Mucosa of stomach (tissue), 1 donor: ENCODE results near the gene TMEM154.

ENCODE experiments used
- H3K27me3 ChIP-seq: one replicate; pipeline ENCODE4 v1.7.0; 2013; ENCODE audit warnings: mild to moderate bottlenecking, low read length; ENCODE audit not compliant: control insufficient read depth, insufficient read depth
- H3K36me3 ChIP-seq: one replicate; pipeline ENCODE4 v1.7.0; 2013; ENCODE audit warnings: low read length; ENCODE audit not compliant: control insufficient read depth, insufficient read depth
- H3K4me1 ChIP-seq: one replicate; pipeline ENCODE4 v1.7.0; 2013; ENCODE audit warnings: mild to moderate bottlenecking, low read length; ENCODE audit not compliant: control insufficient read depth, insufficient read depth
- H3K4me3 ChIP-seq: one replicate; pipeline ENCODE4 v1.7.0; 2013; ENCODE audit warnings: low read length
- H3K9ac ChIP-seq: one replicate; pipeline ENCODE4 v1.7.0; 2013; ENCODE audit warnings: mild to moderate bottlenecking, low read length, moderate library complexity
- H3K9me3 ChIP-seq: one replicate; pipeline ENCODE4 v1.7.0; 2013; ENCODE audit warnings: mild to moderate bottlenecking, low read length, moderate library complexity; ENCODE audit not compliant: control insufficient read depth
- donor health status: Pancreatic carcinoma.

The TMEM154 gene, protein sequence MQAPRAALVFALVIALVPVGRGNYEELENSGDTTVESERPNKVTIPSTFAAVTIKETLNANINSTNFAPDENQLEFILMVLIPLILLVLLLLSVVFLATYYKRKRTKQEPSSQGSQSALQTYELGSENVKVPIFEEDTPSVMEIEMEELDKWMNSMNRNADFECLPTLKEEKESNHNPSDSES

GRCh38 chr4:152679414-152680281, at the start of gene TMEM154:
TSS of gene TMEM154 (minus strand) at chr4:152679997. CDS start at chr4:152679933, 64 bp downstream.
- Histone ChIP-seq H3K4me1 (peaks cover 28% of the 10 kb centered on the region), H3K9me3 (no peaks in the 10 kb centered on the region), H3K36me3 (no peaks in the 10 kb centered on the region), H3K9ac (peak within 1 kb of the TSS; percentile 78), H3K27me3 (no peaks in the 10 kb centered on the region), H3K4me3 (peak within 1 kb of the TSS; percentile 62)

DNA sequence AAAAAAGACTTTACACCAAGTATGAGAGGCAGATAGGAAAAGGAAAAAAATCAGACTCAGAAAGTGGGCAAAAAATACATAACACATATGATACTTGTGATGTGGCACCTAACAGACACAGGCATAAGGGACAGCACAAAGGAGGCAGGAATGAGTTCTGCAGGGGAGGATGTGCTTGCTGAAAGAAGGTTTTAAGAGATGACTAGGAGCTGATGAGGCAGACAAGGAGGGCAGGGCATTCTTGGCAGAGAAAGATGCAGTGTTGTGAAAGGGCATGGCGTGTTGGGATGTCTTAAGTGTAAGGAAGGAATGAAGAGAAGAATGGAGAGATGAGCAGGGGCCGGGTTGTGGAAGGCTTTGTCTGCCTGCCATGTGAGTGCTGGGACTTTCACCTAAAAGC, 49.7 kb upstream of the TMEM154 start:
- no peak overlapping the region for H3K9ac ChIP-seq
- H3K4me3 ChIP-seq = no peak overlapping the region
- no peaks in the 10 kb centered on the region for H3K36me3 ChIP-seq
- no peaks in the 10 kb centered on the region for H3K9me3 ChIP-seq
- H3K4me1 ChIP-seq = no peaks in the 10 kb centered on the region
- H3K27me3 ChIP-seq = no peaks in the 10 kb centered on the region

GRCh38 chr4:152728343-152728742, 48.5 kb upstream of the TMEM154 start:
- no peaks in the 10 kb centered on the region for H3K9me3 ChIP-seq
- H3K9ac ChIP-seq = no peak overlapping the region
- H3K4me1 ChIP-seq = no peaks in the 10 kb centered on the region
- no peaks in the 10 kb centered on the region for H3K36me3 ChIP-seq
- H3K4me3 ChIP-seq = no peak overlapping the region
- no peaks in the 10 kb centered on the region for H3K27me3 ChIP-seq

- Histone ChIP-seq H3K9ac (no peak overlapping the region), H3K27me3 (no peaks in the 10 kb centered on the region), H3K36me3 (no peaks in the 10 kb centered on the region), H3K4me3 (no peak overlapping the region), H3K4me1 (no peaks in the 10 kb centered on the region), H3K9me3 (no peaks in the 10 kb centered on the region)
These were observed 48.0 kb upstream of the TMEM154 start for GRCh38 chr4:152727784-152728183.

- no peak overlapping the region for H3K9ac ChIP-seq
- no peaks in the 10 kb centered on the region for H3K9me3 ChIP-seq
These were observed 44.7 kb upstream of the TMEM154 start for GRCh38 chr4:152724494-152724893.

DNA sequence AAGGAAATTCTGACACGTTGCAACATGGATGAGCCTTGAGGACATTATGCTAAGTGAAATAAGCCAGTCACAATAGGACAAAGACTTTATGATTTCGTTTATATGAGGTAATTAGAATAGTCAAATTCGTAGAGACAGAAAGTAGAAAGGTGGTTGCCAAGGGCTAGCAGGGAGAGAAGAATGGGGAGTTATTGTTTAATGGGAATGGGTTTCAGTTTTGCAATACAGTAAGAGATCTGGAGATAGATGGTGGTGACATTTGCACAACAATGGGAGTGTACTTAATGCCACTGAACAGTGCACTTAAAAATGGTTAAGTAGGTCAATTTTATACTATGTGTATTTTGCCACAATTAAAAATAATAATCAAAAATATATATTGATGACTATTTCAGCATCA, 43.4 kb upstream of the TMEM154 start:
- H3K4me1 ChIP-seq = no peaks in the 10 kb centered on the region
- no peaks in the 10 kb centered on the region for H3K27me3 ChIP-seq
- no peak overlapping the region for H3K9ac ChIP-seq
- no peak overlapping the region for H3K4me3 ChIP-seq
- H3K36me3 ChIP-seq = no peaks in the 10 kb centered on the region
- H3K9me3 ChIP-seq = no peaks in the 10 kb centered on the region

More at GRCh38 chr4:152724494-152724893, 44.7 kb upstream of the TMEM154 start:
- Histone ChIP-seq H3K36me3 (no peaks in the 10 kb centered on the region), H3K4me1 (no peaks in the 10 kb centered on the region), H3K27me3 (no peaks in the 10 kb centered on the region), H3K4me3 (no peak overlapping the region)

DNA sequence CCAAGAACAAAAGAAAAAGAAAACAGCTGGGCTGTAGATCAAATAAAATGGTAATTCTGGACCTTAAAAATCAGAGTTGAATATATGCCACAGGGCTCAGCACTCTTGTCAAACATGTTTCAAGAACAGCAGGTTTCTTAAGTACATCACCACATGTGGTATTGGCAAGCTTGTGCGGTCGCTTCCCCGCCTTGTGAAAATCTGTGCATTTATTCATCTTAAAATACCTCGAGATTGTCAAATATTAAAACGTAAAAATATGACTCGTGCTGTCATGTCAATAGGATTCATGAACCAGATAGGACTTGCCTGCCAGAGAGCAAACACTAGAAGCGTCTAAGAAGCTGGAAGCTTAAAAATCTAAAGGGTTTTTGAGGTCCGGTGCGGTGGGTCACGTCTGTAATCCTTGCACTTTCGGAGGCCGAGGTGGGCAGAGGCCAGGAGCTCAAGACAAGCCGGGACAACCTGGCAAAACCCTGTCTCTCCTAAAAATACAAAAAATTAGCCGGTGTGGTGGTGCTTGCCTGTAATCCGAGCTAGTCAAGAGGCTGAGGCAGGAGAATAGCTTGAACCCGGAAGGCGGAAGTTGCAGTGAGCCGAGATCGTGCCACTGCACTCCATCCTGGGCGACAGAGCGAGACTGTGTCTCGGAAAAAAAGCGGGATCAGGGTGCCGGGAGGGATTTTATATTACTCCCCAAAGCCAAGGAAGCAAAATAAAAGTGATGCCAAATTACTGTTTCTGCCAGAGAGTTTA, 40.2 kb upstream of the TMEM154 start:
- Histone ChIP-seq H3K9me3 (no peaks in the 10 kb centered on the region), H3K4me3 (no peak overlapping the region), H3K9ac (no peak overlapping the region)

DNA sequence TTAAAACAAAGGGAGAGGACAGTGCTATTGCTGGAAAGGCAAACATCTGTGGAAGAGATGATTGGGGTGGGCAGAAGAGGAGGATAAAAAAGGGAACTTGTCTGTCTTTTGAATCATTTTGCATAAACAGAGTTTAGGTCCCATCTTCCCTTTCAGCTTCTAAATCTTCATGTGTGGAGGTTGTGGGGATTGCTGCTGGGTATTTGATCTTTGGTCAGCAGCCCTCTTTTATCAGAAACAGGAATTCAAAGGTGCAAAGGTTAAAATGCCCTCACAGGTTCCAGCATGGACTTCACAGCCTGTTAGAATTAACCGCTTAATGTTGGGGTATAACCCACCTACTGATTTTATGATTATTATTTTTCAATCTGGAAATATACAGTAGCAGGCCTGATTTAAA, 39.5 kb upstream of the TMEM154 start:
- Histone ChIP-seq H3K4me1 (no peaks in the 10 kb centered on the region), H3K9ac (no peak overlapping the region), H3K4me3 (no peak overlapping the region)

More for the DNA sequence above, 40.2 kb upstream of the TMEM154 start:
- Histone ChIP-seq H3K4me1 (no peaks in the 10 kb centered on the region), H3K36me3 (no peaks in the 10 kb centered on the region), H3K27me3 (no peaks in the 10 kb centered on the region)

GRCh38 chr4:152715076-152715475, 35.3 kb upstream of the TMEM154 start:
- no peaks in the 10 kb centered on the region for H3K9me3 ChIP-seq

More for the DNA sequence above, 39.5 kb upstream of the TMEM154 start:
- no peaks in the 10 kb centered on the region for H3K27me3 ChIP-seq
- H3K36me3 ChIP-seq = no peaks in the 10 kb centered on the region
- H3K9me3 ChIP-seq = no peaks in the 10 kb centered on the region

DNA sequence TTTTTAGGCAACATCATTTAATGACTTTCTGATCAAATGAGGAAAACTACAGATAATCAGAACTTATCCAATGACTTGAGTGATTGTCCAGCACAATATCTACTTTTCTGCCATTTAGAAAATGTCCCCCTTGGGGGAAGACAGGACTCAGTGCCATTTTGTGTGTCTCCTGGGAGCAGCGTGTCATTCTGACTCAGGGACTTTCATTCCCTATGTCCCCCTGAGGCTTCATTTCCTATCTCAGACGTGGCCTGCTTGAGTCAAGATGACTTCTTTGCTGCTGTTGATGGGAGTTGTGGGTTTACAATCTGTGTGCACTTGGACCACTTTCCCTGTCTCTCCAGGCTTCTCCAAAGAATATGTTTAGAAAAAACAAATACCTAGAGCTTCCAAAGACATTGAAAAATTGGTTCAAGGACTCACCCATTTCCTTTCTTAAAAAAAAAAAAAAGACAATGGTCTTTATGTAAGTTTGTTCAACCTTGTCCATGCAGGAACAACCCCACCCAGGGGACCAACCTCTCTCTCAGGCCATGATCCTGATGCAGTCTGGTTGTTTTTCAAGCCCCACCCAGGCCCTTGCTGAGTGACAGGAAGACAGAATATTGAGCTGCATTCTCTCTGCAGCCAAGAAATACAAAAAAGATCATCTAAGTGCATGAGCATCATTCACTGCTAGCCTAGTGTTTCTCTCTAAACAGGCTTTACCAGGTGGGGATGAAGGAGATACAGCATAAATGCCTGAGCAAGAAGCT, 34.3 kb upstream of the TMEM154 start:
- no peaks in the 10 kb centered on the region for H3K36me3 ChIP-seq
- no peaks in the 10 kb centered on the region for H3K4me1 ChIP-seq
- no peaks in the 10 kb centered on the region for H3K9me3 ChIP-seq
- H3K9ac ChIP-seq = no peak overlapping the region
- H3K27me3 ChIP-seq = no peaks in the 10 kb centered on the region
- no peak overlapping the region for H3K4me3 ChIP-seq

More at GRCh38 chr4:152715076-152715475, 35.3 kb upstream of the TMEM154 start:
- Histone ChIP-seq H3K4me3 (no peak overlapping the region), H3K9ac (no peak overlapping the region), H3K36me3 (no peaks in the 10 kb centered on the region), H3K4me1 (no peaks in the 10 kb centered on the region), H3K27me3 (no peaks in the 10 kb centered on the region)

DNA sequence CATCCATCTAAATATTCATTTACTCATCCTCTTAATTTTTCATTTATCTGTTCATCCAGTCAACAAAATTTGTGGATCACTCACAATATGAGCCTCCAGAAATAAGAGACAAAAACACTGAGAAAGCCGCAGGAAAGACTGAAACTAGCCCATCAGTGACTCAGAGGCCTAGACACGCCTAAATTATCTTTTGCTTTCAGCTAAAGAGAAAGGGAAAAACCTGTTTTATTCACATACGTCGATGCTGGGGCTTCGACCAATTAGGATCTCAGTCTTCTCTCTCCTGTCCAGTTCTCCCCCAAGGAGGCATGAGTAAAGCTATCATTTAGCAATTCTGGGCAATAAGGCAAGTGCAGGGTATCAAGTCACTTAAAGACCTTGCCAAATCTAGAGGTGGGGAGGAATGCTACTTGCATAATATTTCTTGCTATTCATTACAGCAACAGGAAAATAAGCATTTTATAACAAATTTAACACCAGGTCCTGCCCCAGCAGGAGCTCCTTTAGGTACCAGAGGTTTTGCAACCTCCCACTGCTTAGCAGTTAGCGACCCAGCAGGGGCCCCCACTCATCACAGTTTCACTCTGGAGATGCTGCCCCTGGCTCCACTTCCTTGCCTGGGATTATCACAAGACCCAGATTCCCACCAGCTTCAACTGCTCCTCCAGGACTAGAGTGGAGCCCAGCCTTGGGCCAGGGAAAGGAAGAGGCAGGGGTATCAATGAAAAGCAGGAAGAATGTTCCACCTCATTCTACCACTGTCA, 30.1 kb upstream of the TMEM154 start:
- H3K9ac ChIP-seq = no peak overlapping the region
- H3K4me1 ChIP-seq = peaks cover 9% of the 10 kb centered on the region
- no peaks in the 10 kb centered on the region for H3K9me3 ChIP-seq
- H3K36me3 ChIP-seq = no peaks in the 10 kb centered on the region
- H3K27me3 ChIP-seq = no peaks in the 10 kb centered on the region
- no peak overlapping the region for H3K4me3 ChIP-seq
